NCI-H524 treated with DMSO at 0.1 percent for 48 hours (cell line): ENCODE data around the gene SMPD3.

Source experiments
- DNase-seq: peaks from one replicate; lab custom pipeline; 2025; lab: John Stamatoyannopoulos, UW

The SMPD3 gene

GRCh38 chr16:68356249-68356918 is 91.9 kb downstream of the SMPD3 start:
- no peak for DNase-seq

- no peak for DNase-seq
Observed at GRCh38 chr16:68355447-68356248, 92.7 kb downstream of the SMPD3 start.

GRCh38 chr16:68354816-68355215 is 93.5 kb downstream of the SMPD3 start:
- no peak for DNase-seq

GRCh38 chr16:68353366-68353765 is 94.9 kb downstream of the SMPD3 start:
- no peak for DNase-seq

- no peak for DNase-seq
Observed at GRCh38 chr16:68351991-68352431, 96.3 kb downstream of the SMPD3 start.

- DNase-seq: no peak
Observed at GRCh38 chr16:68351463-68351862, 96.8 kb downstream of the SMPD3 start.

GRCh38 chr16:68350813-68351350 is 97.4 kb downstream of the SMPD3 start:
- no peak for DNase-seq

GRCh38 chr16:68349838-68350410 is 98.4 kb downstream of the SMPD3 start:
- no peak for DNase-seq

- DNase-seq: no peak
Observed at GRCh38 chr16:68348639-68349445, 99.5 kb downstream of the SMPD3 start.

- no peak for DNase-seq
Observed at GRCh38 chr16:68347605-68348004, 100.7 kb downstream of the SMPD3 start.

GRCh38 chr16:68346892-68347480 is 101.3 kb downstream of the SMPD3 start:
- no peak for DNase-seq

GRCh38 chr16:68345958-68346635 is 102.2 kb downstream of the SMPD3 start:
- DNase-seq: no peak

GRCh38 chr16:68345351-68345810 is 102.9 kb downstream of the SMPD3 start:
- no peak for DNase-seq

GRCh38 chr16:68344252-68344651 is 104.1 kb downstream of the SMPD3 start:
- DNase-seq: no peak

- no peak for DNase-seq
Observed at GRCh38 chr16:68343137-68343536, 105.2 kb downstream of the SMPD3 start.

GRCh38 chr16:68342620-68343019 is 105.7 kb downstream of the SMPD3 start:
- DNase-seq: no peak

GRCh38 chr16:68339214-68339613 is 109.1 kb downstream of the SMPD3 start:
- no peak for DNase-seq

- DNase-seq: no peak
Observed at GRCh38 chr16:68338326-68339119, 109.8 kb downstream of the SMPD3 start.

- DNase-seq: no peak
Observed at GRCh38 chr16:68335175-68335574, 113.1 kb downstream of the SMPD3 start.
